ENCODE measurements around the gene ACVRL1. TPM values are rescaled to one million over a fixed set of nuclear protein-coding genes. Genes with fewer than 3 reads are reported as not detected.
A peak's percentile ranks its signal among the peaks of the same experiment; 100 is the strongest.
"Not testable (repeated sequence)": the region's sequence is repeated elsewhere in the genome, so short reads cannot be mapped to it uniquely, and the experiment has no call there.

Gene ACVRL1
- total RNA-seq, 1 donor from 2014 or later = not detected

DNA sequence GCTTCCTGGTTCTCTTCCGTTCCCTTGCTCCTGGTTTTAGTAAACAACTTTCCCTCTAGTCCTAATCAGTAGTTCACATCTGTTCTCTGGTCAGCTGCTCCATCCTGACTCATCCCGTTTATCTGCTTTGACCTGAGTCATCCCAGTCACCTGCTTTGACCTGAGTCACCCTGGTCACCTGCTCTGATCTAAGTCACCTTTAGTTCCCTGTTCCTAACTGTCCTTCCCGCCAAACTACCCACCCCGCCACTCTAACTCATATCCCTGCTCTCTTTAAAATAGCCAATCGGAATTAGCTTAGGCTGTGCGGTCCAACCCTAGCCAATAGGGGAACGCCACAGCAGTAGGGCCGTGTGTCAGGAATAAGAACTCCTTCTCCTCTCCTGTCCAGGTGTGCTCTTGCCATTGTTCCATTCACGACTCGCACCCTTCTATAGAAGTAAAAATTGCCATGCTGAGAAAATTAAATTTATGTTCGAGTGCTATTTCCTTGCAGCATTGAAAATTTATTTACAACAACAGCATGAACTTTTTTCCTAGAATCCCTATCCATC, 22.6 kb upstream of the ACVRL1 start:
- Mint-ChIP-seq H3K27me3 (ENCODE audit: low read depth) (peaks cover 3% of the 10 kb centered on the region), H3K27ac (no peak overlapping the region), H3K4me1 (ENCODE audit: low read depth) (peaks cover 15% of the 10 kb centered on the region), H3K36me3 (ENCODE audit: low read depth) (no peaks in the 10 kb centered on the region), H3K9me3 (peaks cover 7% of the 10 kb centered on the region), H3K4me3 (ENCODE audit: low read depth) (no peak overlapping the region)
- no peak for DNase-seq (ENCODE audit: low spot score)
- intact Hi-C loops (cut with micrococcal nuclease) = no loop called here

DNA sequence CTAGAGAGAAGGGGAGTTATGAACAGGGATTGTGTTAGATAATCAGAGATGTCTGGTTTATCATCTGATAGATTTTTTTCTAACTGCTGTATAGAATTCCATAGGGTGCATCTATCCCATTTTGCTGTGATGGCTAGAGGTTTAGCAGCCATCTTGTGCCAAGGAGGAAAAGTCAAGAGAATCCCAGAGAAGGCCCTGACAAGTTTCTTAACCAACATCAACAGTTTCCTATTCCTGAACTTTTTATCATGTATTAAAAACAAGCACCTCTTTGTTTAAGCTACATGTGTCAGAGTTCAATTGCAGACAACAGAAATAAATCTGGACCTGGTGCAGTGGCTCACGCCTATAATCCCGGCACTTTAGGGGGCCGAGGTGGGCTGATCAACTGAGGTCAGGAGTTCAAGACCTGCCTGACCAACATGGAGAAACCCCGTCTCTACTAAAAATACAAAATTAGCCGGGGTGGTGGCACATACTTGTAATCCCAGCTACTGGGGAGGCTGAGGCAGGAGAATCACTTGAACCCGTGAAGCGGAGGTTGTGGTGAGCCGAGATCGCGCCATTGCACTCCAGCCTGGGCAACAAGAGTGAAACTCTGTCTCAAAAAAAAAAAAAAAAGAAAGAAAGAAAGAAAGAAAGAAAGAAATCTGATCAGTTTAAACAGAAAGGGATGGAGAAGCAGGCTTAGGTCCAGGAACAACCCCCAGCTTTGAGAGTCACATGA, 21.8 kb upstream of the ACVRL1 start:
- not testable (repeated sequence) for H3K4me3 Mint-ChIP-seq (ENCODE audit: low read depth)

DNA sequence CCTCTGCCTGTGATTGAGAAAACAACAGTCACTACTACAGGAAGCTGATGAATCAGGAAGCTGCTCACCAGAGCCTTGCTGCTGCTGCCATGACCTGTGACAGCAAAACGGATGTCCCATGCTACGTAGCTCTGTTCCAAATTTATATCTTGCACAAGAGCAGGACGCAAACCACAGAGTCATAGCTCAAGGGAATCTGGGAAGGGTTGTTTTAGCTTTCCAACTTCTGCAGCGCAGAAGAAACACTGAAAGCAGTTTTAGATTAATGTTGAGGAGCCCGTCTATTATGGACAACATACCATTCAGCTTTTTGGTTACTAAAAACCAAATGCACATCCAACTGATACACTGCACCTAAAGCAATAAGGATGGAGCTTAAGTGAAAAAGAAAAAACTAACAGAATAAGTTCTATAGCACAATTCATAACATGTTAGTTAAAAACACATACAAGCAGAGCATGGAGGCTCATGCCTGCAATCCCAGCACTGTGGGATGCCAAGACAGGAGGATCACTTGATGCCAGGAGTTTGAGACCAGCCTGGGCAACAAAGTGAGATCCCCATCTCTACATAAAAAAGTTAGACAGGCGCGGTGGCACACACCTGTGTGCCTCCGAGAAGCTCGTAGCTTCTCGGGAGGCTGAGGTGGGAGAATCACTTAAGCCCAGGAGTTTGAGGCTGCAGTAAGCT, 21.1 kb upstream of the ACVRL1 start:
- Mint-ChIP-seq H3K4me3 (ENCODE audit: low read depth) (peak overlapping the region; percentile 7), H3K27ac (peak overlapping the region; percentile 57)

More for the DNA sequence above, 21.8 kb upstream of the ACVRL1 start:
- H3K36me3 Mint-ChIP-seq (ENCODE audit: low read depth); H3K27me3 Mint-ChIP-seq (ENCODE audit: low read depth); H3K27ac Mint-ChIP-seq; intact Hi-C loops (cut with micrococcal nuclease); DNase-seq (ENCODE audit: low spot score); H3K9me3 Mint-ChIP-seq: not testable (repeated sequence)
- peaks cover 15% of the 10 kb centered on the region for H3K4me1 Mint-ChIP-seq (ENCODE audit: low read depth)

DNA sequence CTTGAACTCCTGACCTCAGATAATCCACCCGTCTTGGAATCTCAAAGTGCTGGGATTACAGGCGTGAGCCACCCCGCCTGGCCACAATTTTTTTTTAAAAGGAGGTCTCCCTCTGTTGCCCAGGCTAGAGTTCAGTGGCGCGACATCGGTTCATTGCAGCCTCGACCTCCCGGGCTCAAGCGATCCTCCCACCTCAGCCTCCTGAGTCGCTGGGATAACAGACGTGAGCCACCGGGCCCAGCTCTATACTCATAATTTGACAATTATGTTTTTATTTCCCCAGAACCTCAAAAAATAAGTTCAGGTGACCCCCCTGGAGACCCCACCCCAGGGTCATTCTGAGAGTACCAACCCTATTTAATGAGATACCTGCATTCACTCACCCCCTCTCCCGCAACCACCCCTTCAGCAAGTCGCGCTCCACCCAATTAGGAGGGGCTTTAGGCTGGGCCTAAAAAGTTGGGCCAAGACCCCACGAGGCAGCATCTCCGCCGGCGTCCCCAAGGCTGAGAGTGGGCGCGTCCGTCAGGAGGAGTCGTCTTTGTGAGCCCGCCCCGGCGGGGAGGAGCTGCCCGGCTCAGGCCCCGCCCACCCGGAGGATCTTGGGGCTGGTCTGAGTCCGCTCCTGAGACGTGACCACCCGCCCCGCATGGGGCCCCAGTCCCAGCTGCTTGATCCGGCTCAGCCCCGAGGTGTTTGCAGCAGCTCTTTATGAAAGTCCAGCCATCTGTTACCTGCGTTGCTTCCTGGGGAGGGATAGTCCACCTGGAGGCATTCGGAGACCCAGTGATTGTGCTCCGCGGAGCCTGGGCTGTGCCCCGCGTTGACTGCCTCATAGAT, 19.6 kb upstream of the ACVRL1 start, which contains the start of gene ANKRD33:
Gene ANKRD33 (plus strand): TSS at position 628 of the 840 bp plus-strand sequence. CDS start 84 bp downstream, at position 712.
- Mint-ChIP-seq H3K36me3 (ENCODE audit: low read depth) (no peaks in the 10 kb centered on the region), H3K27me3 (ENCODE audit: low read depth) (peaks cover 2% of the 10 kb centered on the region)
- DNase-seq (ENCODE audit: low spot score) = no peak

More for the DNA sequence above, 21.1 kb upstream of the ACVRL1 start:
- intact Hi-C loops (cut with micrococcal nuclease) = no loop called here
- peaks cover 15% of the 10 kb centered on the region for H3K4me1 Mint-ChIP-seq (ENCODE audit: low read depth)
- peaks cover 7% of the 10 kb centered on the region for H3K9me3 Mint-ChIP-seq
- H3K36me3 Mint-ChIP-seq (ENCODE audit: low read depth) = no peaks in the 10 kb centered on the region
- H3K27me3 Mint-ChIP-seq (ENCODE audit: low read depth) = peaks cover 3% of the 10 kb centered on the region
- DNase-seq (ENCODE audit: low spot score) = peak; percentile 34

DNA sequence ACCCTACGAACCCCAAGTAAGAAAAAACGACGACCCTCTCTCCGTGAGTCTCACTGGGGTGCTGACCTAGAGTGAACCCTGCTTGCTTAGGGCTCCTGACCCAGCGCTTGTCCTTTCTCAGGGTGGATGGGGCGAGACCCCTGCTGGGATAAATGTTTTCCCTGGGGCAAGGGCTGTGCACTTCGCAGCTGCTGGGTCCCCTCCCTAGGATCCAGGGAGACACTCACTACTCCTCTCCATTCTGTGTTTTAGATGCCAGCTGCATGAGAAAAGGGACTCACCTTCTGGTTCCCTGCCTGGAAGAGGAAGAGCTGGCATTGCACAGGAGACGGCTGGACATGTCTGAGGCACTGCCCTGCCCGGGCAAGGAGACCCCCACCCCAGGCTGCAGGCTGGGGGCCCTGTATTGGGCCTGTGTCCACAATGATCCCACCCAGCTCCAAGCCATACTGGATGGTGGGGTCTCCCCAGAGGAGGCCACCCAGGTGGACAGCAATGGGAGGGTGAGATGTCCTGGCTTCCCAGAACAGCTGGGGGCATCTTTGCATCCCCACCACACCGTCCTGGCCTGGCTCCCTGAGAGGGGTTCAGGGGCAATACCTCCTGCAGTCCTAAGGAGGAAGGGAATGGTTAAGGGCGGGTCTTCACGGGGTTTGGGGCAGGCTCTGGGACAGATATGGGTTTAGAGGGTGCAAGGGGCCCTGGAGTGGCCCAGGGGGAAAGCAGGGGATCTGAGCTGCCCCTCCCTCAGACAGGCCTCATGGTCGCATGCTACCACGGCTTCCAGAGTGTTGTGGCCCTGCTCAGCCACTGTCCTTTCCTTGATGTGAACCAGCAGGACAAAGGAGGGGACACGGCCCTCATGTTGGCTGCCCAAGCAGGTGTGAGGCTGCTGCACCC, 18.7 kb upstream of the ACVRL1 start:
- Mint-ChIP-seq H3K4me3 (ENCODE audit: low read depth) (no peak overlapping the region), H3K27me3 (ENCODE audit: low read depth) (peaks cover 4% of the 10 kb centered on the region), H3K36me3 (ENCODE audit: low read depth) (no peaks in the 10 kb centered on the region), H3K9me3 (peaks cover 7% of the 10 kb centered on the region), H3K4me1 (ENCODE audit: low read depth) (peaks cover 15% of the 10 kb centered on the region), H3K27ac (no peak overlapping the region)
- DNase-seq (ENCODE audit: low spot score) = no peak
- intact Hi-C loops (cut with micrococcal nuclease) = no loop called here

More for the DNA sequence above, 19.6 kb upstream of the ACVRL1 start, which contains the start of gene ANKRD33:
- intact Hi-C loops (cut with micrococcal nuclease) = no loop called here
- Mint-ChIP-seq H3K4me3 (ENCODE audit: low read depth) (no peak within 1 kb of the TSS), H3K27ac (no peak within 1 kb of the TSS), H3K9me3 (peaks cover 7% of the 10 kb centered on the region), H3K4me1 (ENCODE audit: low read depth) (peaks cover 15% of the 10 kb centered on the region)

DNA sequence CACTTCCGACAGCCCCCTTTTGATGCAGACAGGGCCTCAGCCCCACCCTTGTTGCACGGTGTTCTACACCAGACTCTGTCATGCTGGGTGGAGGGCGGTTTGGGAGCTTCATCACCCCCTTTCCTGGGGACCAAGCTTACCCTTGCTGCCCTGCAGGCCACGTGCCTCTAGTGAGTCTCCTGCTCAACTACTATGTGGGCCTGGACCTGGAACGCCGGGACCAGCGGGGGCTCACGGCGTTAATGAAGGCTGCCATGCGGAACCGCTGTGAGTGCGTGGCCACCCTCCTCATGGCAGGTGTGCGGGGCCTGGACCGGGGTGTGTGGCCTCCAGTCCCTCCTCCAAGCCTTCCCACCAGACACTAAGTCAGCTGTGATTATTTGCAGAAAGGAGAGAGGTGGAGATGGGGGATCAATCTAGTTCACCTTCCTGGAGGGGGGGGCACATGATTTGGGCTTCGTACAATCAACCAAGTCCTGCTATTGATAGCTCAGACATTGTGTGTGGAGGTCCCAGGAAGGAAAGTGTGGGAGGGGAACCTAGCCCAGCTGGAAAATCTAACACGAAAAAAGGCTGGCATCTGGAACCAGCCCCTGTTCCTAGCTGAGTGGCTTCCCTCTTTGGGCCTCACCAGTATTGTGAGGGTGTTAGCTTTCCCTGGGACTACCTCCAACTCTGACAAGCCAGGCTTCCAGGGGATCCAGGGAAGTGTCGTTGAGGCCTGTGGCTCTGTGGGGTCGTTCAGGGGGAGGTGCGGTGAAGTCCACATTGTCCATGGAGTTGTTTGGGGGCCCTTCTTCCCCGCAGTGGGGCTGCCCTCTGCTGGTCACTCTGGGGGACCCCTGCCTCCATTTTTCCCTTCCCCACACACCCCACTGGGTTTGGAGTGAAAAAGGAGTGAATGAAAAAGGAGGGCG, 17.8 kb upstream of the ACVRL1 start:
- peaks cover 4% of the 10 kb centered on the region for H3K27me3 Mint-ChIP-seq (ENCODE audit: low read depth)
- peaks cover 13% of the 10 kb centered on the region for H3K4me1 Mint-ChIP-seq (ENCODE audit: low read depth)
- no peak overlapping the region for H3K4me3 Mint-ChIP-seq (ENCODE audit: low read depth)
- no peaks in the 10 kb centered on the region for H3K36me3 Mint-ChIP-seq (ENCODE audit: low read depth)
- H3K9me3 Mint-ChIP-seq = peaks cover 7% of the 10 kb centered on the region
- intact Hi-C loops (cut with micrococcal nuclease) = no loop called here
- no peak for DNase-seq (ENCODE audit: low spot score)
- H3K27ac Mint-ChIP-seq = no peak overlapping the region

DNA sequence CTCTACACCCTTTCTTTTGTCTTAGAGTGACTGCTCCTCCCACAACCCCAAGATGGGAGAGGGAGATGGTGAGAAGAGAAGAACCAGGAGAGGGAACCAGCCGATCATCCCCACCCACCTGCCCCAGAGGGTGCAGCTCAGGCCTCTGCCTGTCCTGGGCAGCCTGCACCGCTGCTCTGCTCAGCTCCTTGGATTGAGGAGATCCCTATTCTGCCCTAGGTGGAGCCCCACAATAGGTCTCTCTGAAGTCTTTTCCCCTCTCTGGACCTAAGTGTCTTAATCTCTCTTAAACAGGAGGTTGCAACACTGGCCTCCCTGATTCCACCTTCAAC, 17.2 kb upstream of the ACVRL1 start:
- intact Hi-C loops (cut with micrococcal nuclease) = no loop called here
- DNase-seq (ENCODE audit: low spot score) = no peak
- no peak overlapping the region for H3K27ac Mint-ChIP-seq
- peaks cover 10% of the 10 kb centered on the region for H3K4me1 Mint-ChIP-seq (ENCODE audit: low read depth)
- peaks cover 3% of the 10 kb centered on the region for H3K9me3 Mint-ChIP-seq
- peaks cover 4% of the 10 kb centered on the region for H3K27me3 Mint-ChIP-seq (ENCODE audit: low read depth)
- no peaks in the 10 kb centered on the region for H3K36me3 Mint-ChIP-seq (ENCODE audit: low read depth)
- no peak overlapping the region for H3K4me3 Mint-ChIP-seq (ENCODE audit: low read depth)

DNA sequence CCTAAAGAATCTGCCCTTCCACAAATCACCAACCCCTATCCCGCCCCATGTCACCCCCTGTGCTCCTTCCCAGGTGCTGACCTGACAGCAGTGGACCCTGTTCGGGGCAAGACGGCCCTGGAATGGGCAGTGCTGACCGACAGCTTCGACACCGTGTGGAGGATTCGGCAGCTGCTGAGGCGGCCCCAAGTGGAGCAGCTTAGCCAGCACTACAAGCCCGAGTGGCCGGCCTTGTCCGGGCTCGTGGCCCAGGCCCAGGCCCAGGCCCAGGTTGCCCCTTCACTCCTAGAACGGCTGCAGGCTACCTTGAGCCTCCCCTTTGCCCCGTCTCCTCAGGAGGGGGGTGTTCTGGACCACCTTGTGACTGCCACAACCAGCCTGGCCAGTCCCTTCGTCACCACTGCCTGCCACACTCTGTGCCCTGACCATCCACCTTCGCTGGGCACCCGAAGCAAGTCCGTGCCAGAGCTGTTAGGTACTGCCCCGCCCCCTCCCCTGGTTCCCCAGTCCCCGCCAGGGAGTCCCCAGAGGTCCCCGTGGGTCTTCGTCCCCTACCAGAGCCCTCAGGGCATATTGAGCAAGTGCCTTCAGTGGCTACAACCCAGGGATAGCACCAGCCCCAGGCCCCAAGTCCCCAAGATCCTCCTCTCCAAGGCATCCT, 16.7 kb upstream of the ACVRL1 start:
- Mint-ChIP-seq H3K9me3 (no peaks in the 10 kb centered on the region), H3K27me3 (ENCODE audit: low read depth) (peaks cover 4% of the 10 kb centered on the region), H3K36me3 (ENCODE audit: low read depth) (no peaks in the 10 kb centered on the region), H3K4me1 (ENCODE audit: low read depth) (peaks cover 9% of the 10 kb centered on the region), H3K4me3 (ENCODE audit: low read depth) (no peak overlapping the region), H3K27ac (no peak overlapping the region)
- no peak for DNase-seq (ENCODE audit: low spot score)
- intact Hi-C loops (cut with micrococcal nuclease) = no loop called here

DNA sequence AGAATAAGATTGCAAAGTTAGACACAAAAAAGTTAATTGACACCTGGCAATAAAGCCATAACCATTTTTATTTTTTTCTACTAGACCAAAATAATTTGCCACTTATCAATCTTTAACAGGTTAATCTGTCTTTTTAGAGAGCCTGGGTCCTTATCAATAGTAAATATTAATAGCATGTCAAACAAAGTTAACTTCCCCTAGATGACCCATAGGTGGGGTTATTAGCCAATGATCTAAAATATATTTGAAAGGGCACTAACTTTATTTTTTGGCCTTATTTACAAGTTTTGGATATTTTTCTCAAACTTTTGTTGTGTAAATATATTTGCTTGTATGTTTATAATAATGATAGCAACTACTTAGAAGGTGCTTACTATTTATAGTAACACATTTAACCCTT, 15.5 kb upstream of the ACVRL1 start:
- H3K27ac Mint-ChIP-seq = no peak overlapping the region
- H3K27me3 Mint-ChIP-seq (ENCODE audit: low read depth) = peaks cover 4% of the 10 kb centered on the region
- no peaks in the 10 kb centered on the region for H3K9me3 Mint-ChIP-seq
- DNase-seq (ENCODE audit: low spot score) = no peak
- intact Hi-C loops (cut with micrococcal nuclease) = no loop called here
- H3K4me3 Mint-ChIP-seq (ENCODE audit: low read depth) = no peak overlapping the region
- H3K36me3 Mint-ChIP-seq (ENCODE audit: low read depth) = no peaks in the 10 kb centered on the region
- no peaks in the 10 kb centered on the region for H3K4me1 Mint-ChIP-seq (ENCODE audit: low read depth)

DNA sequence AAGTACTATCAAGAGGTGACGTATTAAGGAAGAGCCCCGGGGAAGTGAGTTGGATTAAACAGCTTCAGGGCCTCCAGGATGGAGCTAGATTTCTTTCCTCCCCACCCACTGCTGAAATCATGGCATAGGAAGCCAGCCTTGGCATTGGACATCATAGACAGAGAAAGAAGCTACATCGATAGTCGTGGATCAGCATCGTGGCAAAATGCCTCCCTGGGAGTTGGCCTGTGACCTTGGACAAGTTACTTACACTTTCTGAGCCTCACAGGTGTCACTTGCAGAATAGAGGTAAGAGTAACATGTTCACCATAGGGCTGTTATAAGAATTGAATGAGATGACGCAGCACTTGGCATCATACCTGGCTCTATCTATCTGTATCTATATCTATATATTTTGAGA, 13.5 kb upstream of the ACVRL1 start:
- H3K27me3 Mint-ChIP-seq (ENCODE audit: low read depth) = peaks cover 4% of the 10 kb centered on the region
- no peaks in the 10 kb centered on the region for H3K4me1 Mint-ChIP-seq (ENCODE audit: low read depth)
- no peak for DNase-seq (ENCODE audit: low spot score)
- H3K9me3 Mint-ChIP-seq = no peaks in the 10 kb centered on the region
- intact Hi-C loops (cut with micrococcal nuclease) = no loop called here
- no peak overlapping the region for H3K4me3 Mint-ChIP-seq (ENCODE audit: low read depth)
- no peak overlapping the region for H3K27ac Mint-ChIP-seq
- H3K36me3 Mint-ChIP-seq (ENCODE audit: low read depth) = no peaks in the 10 kb centered on the region
